GM13976 (cell line): ENCODE data around the gene TRIM8.

Source experiments
- DNase-seq: peaks from one replicate; pipeline ENCODE4 v3.0.0; 2012; ENCODE audit warnings: low spot score
- CTCF ChIP-seq: IDR thresholded peaks from 2 replicates; pipeline ENCODE4 v1.5.1; 2012; ENCODE audit warnings: borderline replicate concordance, mild to moderate bottlenecking; ENCODE audit not compliant: insufficient read depth; ENCODE audit errors: extremely low read depth, missing control alignments, control extremely low read depth
- in situ Hi-C: fragments of 300-500 bp; cut with MboI; formaldehyde crosslinking; loops from one replicate; pipeline ENCODE4 v1.12.0; 2022; ENCODE audit warnings: low sequenced_read_pairs, mixed read lengths, inconsistent platforms; ENCODE audit not compliant: unreplicated experiment

TRIM8 gene

GRCh38 chr10:102649797-102650654 is 5.7 kb downstream of the TRIM8 start:
- TF ChIP-seq CTCF: no peak
- DNase-seq: no peak
- in situ Hi-C loops: no loop called here

- no peak for TF ChIP-seq CTCF
- in situ Hi-C loops: no loop called here
These were observed 6.6 kb downstream of the TRIM8 start for GRCh38 chr10:102650655-102651454.

GRCh38 chr10:102651455-102652169 is 7.3 kb downstream of the TRIM8 start:
- TF ChIP-seq CTCF: no peak
- in situ Hi-C loops: no loop called here
- DNase-seq: peak; percentile 46

More at GRCh38 chr10:102650655-102651454, 6.6 kb downstream of the TRIM8 start:
- DNase-seq: peak; percentile 60

- DNase-seq: peak; percentile 76
- no peak for TF ChIP-seq CTCF
- in situ Hi-C loops: no loop called here
These were observed 8.1 kb downstream of the TRIM8 start for GRCh38 chr10:102652170-102652916.

- DNase-seq: peak; percentile 41
- in situ Hi-C loops: no loop called here
- TF ChIP-seq CTCF: no peak
These were observed 8.8 kb downstream of the TRIM8 start for GRCh38 chr10:102653060-102653459.
